Measurements from ENCODE around the gene PDZD2.

PDZD2 gene

GRCh38 chr5:31900296-31900865 lies 261.4 kb downstream of the PDZD2 start:
- in situ Hi-C loops (cut with MboI; ENCODE audit: low sequenced_read_pairs, unreplicated experiment): no loop called here
- no peak for TF ChIP-seq CTCF (IDR thresholded peaks at IDR 0.05; ENCODE audit: borderline replicate concordance, control extremely low read depth, extremely low read depth, insufficient read depth, missing control alignments)
- DNase-seq (ENCODE audit: low spot score): no peak

- in situ Hi-C loops (cut with MboI; ENCODE audit: low sequenced_read_pairs, unreplicated experiment): no loop called here
- no peak for DNase-seq (ENCODE audit: low spot score)
- no peak for TF ChIP-seq CTCF (IDR thresholded peaks at IDR 0.05; ENCODE audit: borderline replicate concordance, control extremely low read depth, extremely low read depth, insufficient read depth, missing control alignments)
These were observed 263.0 kb downstream of the PDZD2 start for GRCh38 chr5:31901807-31902530.

GRCh38 chr5:31908396-31908795 lies 269.5 kb downstream of the PDZD2 start:
- no peak for DNase-seq (ENCODE audit: low spot score)
- no peak for TF ChIP-seq CTCF (IDR thresholded peaks at IDR 0.05; ENCODE audit: borderline replicate concordance, control extremely low read depth, extremely low read depth, insufficient read depth, missing control alignments)
- in situ Hi-C loops (cut with MboI; ENCODE audit: low sequenced_read_pairs, unreplicated experiment): no loop called here

- no peak for TF ChIP-seq CTCF (IDR thresholded peaks at IDR 0.05; ENCODE audit: borderline replicate concordance, control extremely low read depth, extremely low read depth, insufficient read depth, missing control alignments)
- no peak for DNase-seq (ENCODE audit: low spot score)
- in situ Hi-C loops (cut with MboI; ENCODE audit: low sequenced_read_pairs, unreplicated experiment): no loop called here
These were observed 270.1 kb downstream of the PDZD2 start for GRCh38 chr5:31909073-31909472.

- in situ Hi-C loops (cut with MboI; ENCODE audit: low sequenced_read_pairs, unreplicated experiment): no loop called here
- DNase-seq (ENCODE audit: low spot score): no peak
- TF ChIP-seq CTCF (IDR thresholded peaks at IDR 0.05; ENCODE audit: borderline replicate concordance, control extremely low read depth, extremely low read depth, insufficient read depth, missing control alignments): no peak
These were observed 272.6 kb downstream of the PDZD2 start for GRCh38 chr5:31911291-31912265.

- DNase-seq (ENCODE audit: low spot score): no peak
- in situ Hi-C loops (cut with MboI; ENCODE audit: low sequenced_read_pairs, unreplicated experiment): no loop called here
- TF ChIP-seq CTCF (IDR thresholded peaks at IDR 0.05; ENCODE audit: borderline replicate concordance, control extremely low read depth, extremely low read depth, insufficient read depth, missing control alignments): no peak
These were observed 274.9 kb downstream of the PDZD2 start for GRCh38 chr5:31913808-31914207.
